Measurements from ENCODE around the gene MYO1D.
A peak's percentile ranks its signal among the peaks of the same experiment; 100 is the strongest.

Gene MYO1D

GRCh38 chr17:32487473-32488176 lies 389.3 kb downstream of the MYO1D start:
- peak; percentile 13 for DNase-seq (ENCODE audit: extremely low spot score)
- POLR2A ChIA-PET: interaction anchor here (0.8 to 1.8 kb wide), 7 partner anchors 11 to 43 kb away, joined by 3 to 5 read pairs (median 4); partner anchors contain the start of gene PSMD11
- TF ChIP-seq FOXK2 (IDR thresholded peaks at IDR 0.05): no peak
- no peak for TF ChIP-seq NFRKB (IDR thresholded peaks at IDR 0.05)
- no peak for TF ChIP-seq ARNT (IDR thresholded peaks at IDR 0.05)
- TF ChIP-seq FOXM1 (IDR thresholded peaks at IDR 0.05; ENCODE audit: borderline replicate concordance): no peak
- no peak for TF ChIP-seq SP1 (IDR thresholded peaks at IDR 0.05)
- TF ChIP-seq TARDBP (IDR thresholded peaks at IDR 0.05): no peak
- no peak for TF ChIP-seq SUZ12 (IDR thresholded peaks at IDR 0.05)
- no peak for TF ChIP-seq ZNF384 (IDR thresholded peaks at IDR 0.05)
- no peak for TF ChIP-seq HDGF (IDR thresholded peaks at IDR 0.05; ENCODE audit: borderline replicate concordance)
- TF ChIP-seq CTBP1 (IDR thresholded peaks at IDR 0.05; ENCODE audit: borderline replicate concordance): no peak
- no peak for TF ChIP-seq BHLHE40 (IDR thresholded peaks at IDR 0.05; ENCODE audit: borderline replicate concordance)
- no peak for TF ChIP-seq FOXA1 (IDR thresholded peaks at IDR 0.05)
- TF ChIP-seq L3MBTL2 (conservative IDR thresholded peaks at IDR 0.05): no peak
- no peak for TF ChIP-seq LEF1 (IDR thresholded peaks at IDR 0.05; ENCODE audit: borderline replicate concordance)
- TF ChIP-seq ELF4 (IDR thresholded peaks at IDR 0.05): no peak
- TF ChIP-seq PKNOX1 (IDR thresholded peaks at IDR 0.05): no peak
- CTCF ChIA-PET: interaction anchor here (1.0 to 1.6 kb wide), 5 partner anchors 10 to 390 kb away, joined by 3 to 5 read pairs (median 4); partner anchors contain the start of genes MYO1D and PSMD11

DNA sequence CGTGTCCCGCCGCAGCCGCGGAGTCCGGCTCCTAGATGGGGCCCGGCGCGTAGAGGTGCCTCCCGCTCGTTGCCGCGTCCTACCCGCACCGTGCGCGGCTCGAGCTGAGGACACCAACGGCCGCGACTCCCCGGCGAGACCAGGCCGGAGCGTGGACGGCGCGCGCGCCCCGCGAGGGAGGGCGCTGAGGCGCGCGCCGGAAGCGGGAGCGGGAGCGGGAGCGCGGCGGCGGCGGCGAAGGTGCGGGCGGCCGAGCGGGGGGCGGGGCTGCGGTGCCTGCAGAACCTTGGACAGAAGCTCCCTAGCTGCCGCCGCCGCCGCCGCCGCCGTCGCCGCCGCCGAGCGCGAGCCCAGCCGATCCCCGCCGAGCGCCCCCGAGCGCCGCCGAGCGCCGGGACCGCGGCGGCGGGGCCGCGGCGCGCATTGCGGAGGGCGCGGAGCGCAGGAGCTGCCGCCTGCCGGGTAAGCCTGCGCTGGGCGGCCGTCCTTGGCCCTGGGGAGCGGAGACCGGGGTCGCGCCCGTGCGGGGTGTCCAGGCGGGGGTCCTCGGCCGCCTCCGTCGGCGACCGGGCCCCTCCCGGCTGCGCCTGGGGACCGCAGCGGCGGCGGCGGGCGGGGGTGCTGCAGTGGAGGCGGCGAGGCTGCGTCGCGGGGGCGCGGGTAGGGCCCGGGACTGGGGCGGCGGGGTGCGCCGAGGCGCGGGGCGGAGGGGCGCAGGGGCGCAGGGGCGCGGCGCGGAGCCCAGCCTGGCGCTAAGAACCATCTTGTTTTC lies 390.0 kb downstream of the MYO1D start, which contains the start of gene CDK5R1:
Gene CDK5R1 (plus strand): TSS at position 293 of the 772 bp plus-strand sequence. CDS start 628 bp downstream, outside the sequence.
- TF ChIP-seq FOXM1 (IDR thresholded peaks at IDR 0.05; ENCODE audit: borderline replicate concordance) (peak; percentile 53; the same call in 1 of the 2 replicates), TARDBP (IDR thresholded peaks at IDR 0.05) (no peak)
- peak; percentile 72 for DNase-seq (ENCODE audit: extremely low spot score)
- ChIA-PET CTCF (interaction anchor here (1.0 to 1.3 kb wide), 4 partner anchors 25 to 390 kb away, joined by 3 to 5 read pairs (median 4); partner anchors contain the start of genes MYO1D and PSMD11), POLR2A (interaction anchor here (0.8 to 1.8 kb wide), 12 partner anchors 9 to 389 kb away, joined by 3 to 5 read pairs (median 4); partner anchors contain the start of gene PSMD11)

- POLR2A ChIA-PET: interaction anchor here (0.8 to 1.8 kb wide), 10 partner anchors 10 to 390 kb away, joined by 3 to 5 read pairs (median 3); partner anchors contain the start of gene PSMD11
- DNase-seq (ENCODE audit: extremely low spot score): peak; percentile 81
- TF ChIP-seq ZNF384 (IDR thresholded peaks at IDR 0.05) (no peak), L3MBTL2 (conservative IDR thresholded peaks at IDR 0.05) (peak; percentile 57; the same call in 1 of the 2 replicates)
- CTCF ChIA-PET: interaction anchor here (1.0 kb wide), 2 partner anchors 42 to 391 kb away, joined by 3 to 5 read pairs; partner anchors contain the start of genes MYO1D and PSMD11
These were observed 390.7 kb downstream of the MYO1D start for GRCh38 chr17:32486111-32486700.

DNA sequence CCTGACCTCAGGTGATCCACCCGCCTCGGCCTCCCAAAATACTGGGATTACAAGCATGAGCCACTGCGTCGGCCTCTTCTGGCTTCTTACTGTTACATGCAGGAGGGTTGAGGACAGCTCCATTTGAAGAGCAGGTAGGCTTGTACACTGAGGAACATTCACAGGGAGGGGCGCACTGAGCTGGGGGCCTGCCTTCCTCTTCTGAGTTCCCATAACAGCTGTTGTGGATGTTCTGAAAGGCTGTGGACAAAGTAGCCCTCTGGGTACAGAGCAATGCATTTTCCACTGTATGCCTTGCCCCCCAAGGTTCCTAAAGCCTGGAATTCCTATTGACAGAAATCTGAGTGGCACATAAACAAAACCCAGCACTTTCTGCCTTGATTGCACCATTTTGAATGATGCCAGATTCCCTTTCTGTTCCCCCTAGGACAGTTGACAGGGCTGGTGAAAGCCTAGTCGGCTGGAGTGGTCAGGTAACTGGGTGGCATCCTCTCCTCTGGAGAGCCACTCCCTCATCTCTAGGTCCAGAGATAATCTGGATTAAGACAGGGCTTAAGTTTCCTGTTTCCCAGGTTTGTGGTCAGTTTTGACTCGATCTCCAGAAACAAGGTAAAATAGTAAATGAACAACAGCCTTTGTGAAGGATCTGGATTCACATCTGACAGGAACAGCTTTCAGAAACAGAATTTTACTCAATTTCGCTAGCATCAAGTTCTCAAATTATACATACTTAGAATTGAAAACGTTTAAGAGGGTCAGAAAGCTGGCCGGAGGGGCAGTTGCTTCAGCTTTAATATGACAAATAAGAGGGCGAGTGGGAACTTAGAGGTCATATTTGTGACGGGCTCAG lies 391.4 kb downstream of the MYO1D start:
- CTCF ChIA-PET: no interaction called here
- POLR2A ChIA-PET: interaction anchor here (1.1 to 1.8 kb wide), 2 partner anchors 13 to 33 kb away, joined by 4 to 5 read pairs; no protein-coding TSS in a partner anchor
- TF ChIP-seq ELF4 (IDR thresholded peaks at IDR 0.05): no peak
- TF ChIP-seq TARDBP (IDR thresholded peaks at IDR 0.05): no peak
- no peak for TF ChIP-seq PKNOX1 (IDR thresholded peaks at IDR 0.05)
- no peak for TF ChIP-seq HDGF (IDR thresholded peaks at IDR 0.05; ENCODE audit: borderline replicate concordance)
- TF ChIP-seq CTBP1 (IDR thresholded peaks at IDR 0.05; ENCODE audit: borderline replicate concordance): no peak
- TF ChIP-seq ARNT (IDR thresholded peaks at IDR 0.05): no peak
- no peak for TF ChIP-seq NFRKB (IDR thresholded peaks at IDR 0.05)
- DNase-seq (ENCODE audit: extremely low spot score): no peak

- ChIA-PET POLR2A (interaction anchor here (1.3 kb wide), 1 partner anchor 40 kb away, joined by 4 read pairs; the partner anchor contains the start of gene PSMD11), CTCF (interaction anchor here (1.0 to 1.3 kb wide), 4 partner anchors 27 to 452 kb away, joined by 4 to 6 read pairs (median 6); no protein-coding TSS in a partner anchor)
- TF ChIP-seq NFRKB (IDR thresholded peaks at IDR 0.05): no peak
- no peak for TF ChIP-seq ARNT (IDR thresholded peaks at IDR 0.05)
- TF ChIP-seq FOXA1 (IDR thresholded peaks at IDR 0.05): no peak
- TF ChIP-seq SUZ12 (IDR thresholded peaks at IDR 0.05): no peak
- no peak for TF ChIP-seq PKNOX1 (IDR thresholded peaks at IDR 0.05)
- TF ChIP-seq TARDBP (IDR thresholded peaks at IDR 0.05): no peak
- TF ChIP-seq FOXK2 (IDR thresholded peaks at IDR 0.05): no peak
- no peak for TF ChIP-seq FOXM1 (IDR thresholded peaks at IDR 0.05; ENCODE audit: borderline replicate concordance)
- no peak for TF ChIP-seq ELF4 (IDR thresholded peaks at IDR 0.05)
- no peak for TF ChIP-seq HDGF (IDR thresholded peaks at IDR 0.05; ENCODE audit: borderline replicate concordance)
- no peak for TF ChIP-seq CTBP1 (IDR thresholded peaks at IDR 0.05; ENCODE audit: borderline replicate concordance)
- TF ChIP-seq BHLHE40 (IDR thresholded peaks at IDR 0.05; ENCODE audit: borderline replicate concordance): no peak
- TF ChIP-seq SP1 (IDR thresholded peaks at IDR 0.05): no peak
- no peak for TF ChIP-seq L3MBTL2 (conservative IDR thresholded peaks at IDR 0.05)
- no peak for TF ChIP-seq ZNF384 (IDR thresholded peaks at IDR 0.05)
- TF ChIP-seq LEF1 (IDR thresholded peaks at IDR 0.05; ENCODE audit: borderline replicate concordance): no peak
- no peak for DNase-seq (ENCODE audit: extremely low spot score)
These were observed 392.3 kb downstream of the MYO1D start for GRCh38 chr17:32484628-32485027.
